Measurements from ENCODE around the gene CEACAM7.

Gene CEACAM7

DNA sequence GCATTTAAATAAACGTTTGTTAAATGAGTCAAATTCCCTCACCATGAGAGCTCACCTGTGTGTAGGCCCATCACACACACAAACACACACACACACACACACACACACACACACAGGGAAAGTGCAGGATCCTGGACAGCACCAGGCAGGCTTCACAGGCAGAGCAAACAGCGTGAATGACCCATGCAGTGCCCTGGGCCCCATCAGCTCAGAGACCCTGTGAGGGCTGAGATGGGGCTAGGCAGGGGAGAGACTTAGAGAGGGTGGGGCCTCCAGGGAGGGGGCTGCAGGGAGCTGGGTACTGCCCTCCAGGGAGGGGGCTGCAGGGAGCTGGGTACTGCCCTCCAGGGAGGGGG, 11.9 kb upstream of the CEACAM7 start:
- Histone ChIP-seq H3K79me2 (ENCODE audit: insufficient read depth, low read length) (no peaks in the 10 kb centered on the region), H3K4me3 (ENCODE audit: low read depth in 1 of 2, low read length in 2 of 2) (no peak overlapping the region), H2AFZ (ENCODE audit: low read depth, low read length) (no peak overlapping the region), H3K4me1 (ENCODE audit: insufficient read depth, low read length) (no peaks in the 10 kb centered on the region), H3K36me3 (ENCODE audit: insufficient read depth, low read length) (no peaks in the 10 kb centered on the region), H4K20me1 (ENCODE audit: insufficient read depth, low read length) (peaks cover 9% of the 10 kb centered on the region), H3K4me2 (ENCODE audit: insufficient read depth, low read length) (no peak overlapping the region), H3K27me3 (ENCODE audit: insufficient read depth, low read length, poor library complexity) (peaks cover 4% of the 10 kb centered on the region), H3K9me3 (ENCODE audit: insufficient read depth, low read length, severe bottlenecking) (no peaks in the 10 kb centered on the region), H3K27ac (ENCODE audit: low read length) (no peak overlapping the region), H3K9ac (ENCODE audit: low read depth, low read length) (no peak overlapping the region)
- no peak for TF ChIP-seq EZH2 (IDR thresholded peaks at IDR 0.05; ENCODE audit: borderline replicate concordance, low read depth, low read length, severe bottlenecking)
- TF ChIP-seq, protein P1, sequence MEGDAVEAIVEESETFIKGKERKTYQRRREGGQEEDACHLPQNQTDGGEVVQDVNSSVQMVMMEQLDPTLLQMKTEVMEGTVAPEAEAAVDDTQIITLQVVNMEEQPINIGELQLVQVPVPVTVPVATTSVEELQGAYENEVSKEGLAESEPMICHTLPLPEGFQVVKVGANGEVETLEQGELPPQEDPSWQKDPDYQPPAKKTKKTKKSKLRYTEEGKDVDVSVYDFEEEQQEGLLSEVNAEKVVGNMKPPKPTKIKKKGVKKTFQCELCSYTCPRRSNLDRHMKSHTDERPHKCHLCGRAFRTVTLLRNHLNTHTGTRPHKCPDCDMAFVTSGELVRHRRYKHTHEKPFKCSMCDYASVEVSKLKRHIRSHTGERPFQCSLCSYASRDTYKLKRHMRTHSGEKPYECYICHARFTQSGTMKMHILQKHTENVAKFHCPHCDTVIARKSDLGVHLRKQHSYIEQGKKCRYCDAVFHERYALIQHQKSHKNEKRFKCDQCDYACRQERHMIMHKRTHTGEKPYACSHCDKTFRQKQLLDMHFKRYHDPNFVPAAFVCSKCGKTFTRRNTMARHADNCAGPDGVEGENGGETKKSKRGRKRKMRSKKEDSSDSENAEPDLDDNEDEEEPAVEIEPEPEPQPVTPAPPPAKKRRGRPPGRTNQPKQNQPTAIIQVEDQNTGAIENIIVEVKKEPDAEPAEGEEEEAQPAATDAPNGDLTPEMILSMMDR (IDR thresholded peaks at IDR 0.05; ENCODE audit: borderline replicate concordance, extremely low read depth, low read length, poor library complexity, severe bottlenecking), result no peak
- DNase-seq (no peak), ATAC-seq (ENCODE audit: insufficient read depth, low read depth) (no peak)

DNA sequence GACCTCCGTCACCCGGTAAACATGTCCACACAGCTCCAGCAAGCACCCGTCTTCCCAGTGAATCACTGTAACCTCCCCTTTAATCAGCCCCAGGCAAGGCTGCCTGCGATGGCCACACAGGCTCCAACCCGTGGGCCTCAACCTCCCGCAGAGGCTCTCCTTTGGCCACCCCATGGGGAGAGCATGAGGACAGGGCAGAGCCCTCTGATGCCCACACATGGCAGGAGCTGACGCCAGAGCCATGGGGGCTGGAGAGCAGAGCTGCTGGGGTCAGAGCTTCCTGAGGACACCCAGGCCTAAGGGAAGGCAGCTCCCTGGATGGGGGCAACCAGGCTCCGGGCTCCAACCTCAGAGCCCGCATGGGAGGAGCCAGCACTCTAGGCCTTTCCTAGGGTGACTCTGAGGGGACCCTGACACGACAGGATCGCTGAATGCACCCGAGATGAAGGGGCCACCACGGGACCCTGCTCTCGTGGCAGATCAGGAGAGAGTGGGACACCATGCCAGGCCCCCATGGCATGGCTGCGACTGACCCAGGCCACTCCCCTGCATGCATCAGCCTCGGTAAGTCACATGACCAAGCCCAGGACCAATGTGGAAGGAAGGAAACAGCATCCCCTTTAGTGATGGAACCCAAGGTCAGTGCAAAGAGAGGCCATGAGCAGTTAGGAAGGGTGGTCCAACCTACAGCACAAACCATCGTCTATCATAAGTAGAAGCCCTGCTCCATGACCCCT, 11.3 kb upstream of the CEACAM7 start:
- Histone ChIP-seq H3K36me3 (ENCODE audit: insufficient read depth, low read length) (no peaks in the 10 kb centered on the region), H3K27ac (ENCODE audit: low read length) (no peak overlapping the region), H2AFZ (ENCODE audit: low read depth, low read length) (no peak overlapping the region), H3K4me1 (ENCODE audit: insufficient read depth, low read length) (no peaks in the 10 kb centered on the region), H4K20me1 (ENCODE audit: insufficient read depth, low read length) (peaks cover 9% of the 10 kb centered on the region), H3K27me3 (ENCODE audit: insufficient read depth, low read length, poor library complexity) (peaks cover 4% of the 10 kb centered on the region), H3K9ac (ENCODE audit: low read depth, low read length) (no peak overlapping the region), H3K4me2 (ENCODE audit: insufficient read depth, low read length) (no peak overlapping the region), H3K4me3 (ENCODE audit: low read depth in 1 of 2, low read length in 2 of 2) (no peak overlapping the region), H3K79me2 (ENCODE audit: insufficient read depth, low read length) (no peaks in the 10 kb centered on the region), H3K9me3 (ENCODE audit: insufficient read depth, low read length, severe bottlenecking) (no peaks in the 10 kb centered on the region)
- no peak for DNase-seq
- no peak for TF ChIP-seq EZH2 (IDR thresholded peaks at IDR 0.05; ENCODE audit: borderline replicate concordance, low read depth, low read length, severe bottlenecking)
- TF ChIP-seq, protein P1 (IDR thresholded peaks at IDR 0.05; ENCODE audit: borderline replicate concordance, extremely low read depth, low read length, poor library complexity, severe bottlenecking), result no peak
- no peak for ATAC-seq (ENCODE audit: insufficient read depth, low read depth)

DNA sequence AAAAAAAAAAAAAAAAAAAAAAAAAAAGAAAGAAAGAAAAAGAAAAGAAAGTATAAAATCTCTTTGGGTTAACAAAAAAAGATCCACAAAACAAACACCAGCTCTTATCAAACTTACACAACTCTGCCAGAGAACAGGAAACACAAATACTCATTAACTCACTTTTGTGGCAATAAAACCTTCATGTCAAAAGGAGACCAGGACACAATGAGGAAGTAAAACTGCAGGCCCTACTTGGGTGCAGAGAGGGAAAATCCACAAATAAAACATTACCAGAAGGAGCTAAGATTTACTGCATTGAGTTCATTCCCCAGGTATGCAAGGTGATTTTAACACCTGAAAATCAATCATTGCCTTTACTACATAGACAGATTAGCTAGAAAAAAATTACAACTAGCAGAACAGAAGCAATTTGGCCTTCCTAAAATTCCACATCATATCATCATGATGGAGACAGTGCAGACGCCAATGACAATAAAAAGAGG, 10.7 kb upstream of the CEACAM7 start:
- Histone ChIP-seq H3K36me3 (ENCODE audit: insufficient read depth, low read length) (no peaks in the 10 kb centered on the region), H3K4me3 (ENCODE audit: low read depth in 1 of 2, low read length in 2 of 2) (no peak overlapping the region), H3K9ac (ENCODE audit: low read depth, low read length) (no peak overlapping the region), H3K27me3 (ENCODE audit: insufficient read depth, low read length, poor library complexity) (no peaks in the 10 kb centered on the region), H3K27ac (ENCODE audit: low read length) (no peak overlapping the region), H3K9me3 (ENCODE audit: insufficient read depth, low read length, severe bottlenecking) (no peaks in the 10 kb centered on the region), H3K79me2 (ENCODE audit: insufficient read depth, low read length) (no peaks in the 10 kb centered on the region), H2AFZ (ENCODE audit: low read depth, low read length) (no peak overlapping the region), H4K20me1 (ENCODE audit: insufficient read depth, low read length) (peaks cover 6% of the 10 kb centered on the region), H3K4me1 (ENCODE audit: insufficient read depth, low read length) (no peaks in the 10 kb centered on the region), H3K4me2 (ENCODE audit: insufficient read depth, low read length) (no peak overlapping the region)
- DNase-seq (no peak), ATAC-seq (ENCODE audit: insufficient read depth, low read depth) (no peak)
- TF ChIP-seq EZH2 (IDR thresholded peaks at IDR 0.05; ENCODE audit: borderline replicate concordance, low read depth, low read length, severe bottlenecking), result no peak
- TF ChIP-seq, protein P1 (IDR thresholded peaks at IDR 0.05; ENCODE audit: borderline replicate concordance, extremely low read depth, low read length, poor library complexity, severe bottlenecking), result no peak

All from DND-41 (cell line).